Measurements from ENCODE around the gene FGF1. TPM values are rescaled to one million over a fixed set of nuclear protein-coding genes. Genes with fewer than 3 reads are reported as not detected.

The FGF1 gene
- total and polyA plus RNA-seq, 3 donors from 2014 or later, result 1.9 to 4.4 (median 2.2) TPM

- intact Hi-C loops (cut with DNase I; ENCODE audit: low total_unique reads), result no loop called here
These were observed 88.1 kb downstream of the FGF1 start for GRCh38 chr5:142597546-142598337.

GRCh38 chr5:142597025-142597424, 88.9 kb downstream of the FGF1 start:
- H3K4me3 ChIP-seq, result no peak overlapping the region
- no peaks in the 10 kb centered on the region for H3K4me1 ChIP-seq
- intact Hi-C loops (cut with DNase I; ENCODE audit: low total_unique reads), result no loop called here
- TF ChIP-seq POLR2A (IDR thresholded peaks at IDR 0.05) (no peak), CTCF (IDR thresholded peaks at IDR 0.05) (no peak)
- no peak overlapping the region for H3K27ac ChIP-seq
- 89 to 93% methylated on average over 3 of the region's 3 CpGs for WGBS, 2 donors
- no peak for DNase-seq
- H3K9me3 ChIP-seq, result no peaks in the 10 kb centered on the region
- no peaks in the 10 kb centered on the region for H3K36me3 ChIP-seq (ENCODE audit: low read depth, missing control alignments)
- H3K27me3 ChIP-seq, result no peaks in the 10 kb centered on the region

More at GRCh38 chr5:142597546-142598337, 88.1 kb downstream of the FGF1 start:
- Histone ChIP-seq H3K4me3 (no peak overlapping the region), H3K27ac (no peak overlapping the region), H3K27me3 (no peaks in the 10 kb centered on the region), H3K9me3 (no peaks in the 10 kb centered on the region), H3K4me1 (no peaks in the 10 kb centered on the region), H3K36me3 (ENCODE audit: low read depth, missing control alignments) (no peaks in the 10 kb centered on the region)
- TF ChIP-seq POLR2A (IDR thresholded peaks at IDR 0.05) (no peak), CTCF (IDR thresholded peaks at IDR 0.05) (no peak)
- DNase-seq, result no peak
- WGBS, 2 donors, result 79 to 81% methylated on average over 5 to 6 of the region's 6 CpGs

GRCh38 chr5:142592365-142592764, 93.5 kb downstream of the FGF1 start:
- TF ChIP-seq POLR2A (IDR thresholded peaks at IDR 0.05) (no peak), CTCF (IDR thresholded peaks at IDR 0.05) (no peak)
- WGBS, 2 donors, result 89 to 92% methylated on average over 4 of the region's 4 CpGs
- H3K27ac ChIP-seq, result no peak overlapping the region

GRCh38 chr5:142590451-142591231, 95.2 kb downstream of the FGF1 start:
- Histone ChIP-seq H3K4me3 (no peak overlapping the region), H3K9me3 (no peaks in the 10 kb centered on the region), H3K36me3 (ENCODE audit: low read depth, missing control alignments) (no peaks in the 10 kb centered on the region), H3K27me3 (no peaks in the 10 kb centered on the region), H3K4me1 (peaks cover 6% of the 10 kb centered on the region), H3K27ac (peak overlapping the region in 1 of 2 donors; percentile 54)
- WGBS, 2 donors, result 54 to 59% methylated on average over 4 of the region's 4 CpGs
- no peak for TF ChIP-seq POLR2A (IDR thresholded peaks at IDR 0.05)
- TF ChIP-seq CTCF (IDR thresholded peaks at IDR 0.05), result no peak
- intact Hi-C loops (cut with DNase I; ENCODE audit: low total_unique reads), result no loop called here
- DNase-seq, result no peak

More at GRCh38 chr5:142592365-142592764, 93.5 kb downstream of the FGF1 start:
- intact Hi-C loops (cut with DNase I; ENCODE audit: low total_unique reads), result no loop called here
- no peak overlapping the region for H3K4me3 ChIP-seq
- H3K4me1 ChIP-seq, result peaks cover 6% of the 10 kb centered on the region
- DNase-seq, result no peak
- no peaks in the 10 kb centered on the region for H3K36me3 ChIP-seq (ENCODE audit: low read depth, missing control alignments)
- H3K27me3 ChIP-seq, result no peaks in the 10 kb centered on the region
- no peaks in the 10 kb centered on the region for H3K9me3 ChIP-seq
